Measurements from ENCODE around the gene RASSF5.

- TF ChIP-seq SMC3 (IDR thresholded peaks at IDR 0.05) (no peak), POLR2AphosphoS2 (conservative IDR thresholded peaks at IDR 0.05; ENCODE audit: low read length) (no peak), MYC (IDR thresholded peaks at IDR 0.05; ENCODE audit: borderline replicate concordance, low read length) (no peak), CHD4 (IDR thresholded peaks at IDR 0.05; ENCODE audit: borderline replicate concordance) (no peak)
Measured at GRCh38 chr1:206563367-206564207, 56.3 kb downstream of the RASSF5 start.
